Body of pancreas (tissue), 4 donors: Measurements from ENCODE around the gene FA2H. TPM values are rescaled to one million over a fixed set of nuclear protein-coding genes. Genes with fewer than 3 reads are reported as not detected.

Experiments used
- ATAC-seq: fragments of 150-250 bp; one replicate; pipeline ENCODE4 v1.9.1; 2016
- DNase-seq, 4 donors: peaks; one replicate each; pipeline ENCODE4 v3.0.0-alpha.2; 2019
- H3K27ac ChIP-seq, 4 donors: fragments of 200-600 bp; sonication (generic); 1 replicate in 3 of 4; 2 replicates in 1 of 4; pipeline versions ENCODE4 v1.5.1 to v1.6.1; 2016 to 2019; ENCODE audit warnings: mild to moderate bottlenecking in 1 of 4, mixed read lengths in 1 of 4, moderate library complexity in 1 of 4
- H3K27me3 ChIP-seq, 2 donors: fragments of 200-600 bp; sonication (generic); one replicate each; pipeline ENCODE4 v1.6.0; 2016; ENCODE audit warnings: mild to moderate bottlenecking in 1 of 2
- H3K36me3 ChIP-seq, 2 donors: fragments of 200-600 bp; sonication (generic); replicated peaks in 1 of 2; 2 replicates each; pipeline ENCODE4 v1.5.1; 2016; ENCODE audit warnings: low read depth in 2 of 2; ENCODE audit not compliant: insufficient read depth in 1 of 2
- H3K4me1 ChIP-seq: fragments of 200-600 bp; sonication (generic); one replicate; pipeline ENCODE4 v1.6.0; 2016
- H3K4me3 ChIP-seq, 2 donors: fragments of 200-600 bp; sonication (generic); 1 replicate in 1 of 2; 2 replicates in 1 of 2; pipeline ENCODE4 v1.5.1; 2016 to 2019
- H3K9me3 ChIP-seq, 3 donors: fragments of 200-600 bp; sonication (generic); 1 replicate in 2 of 3; 2 replicates in 1 of 3; pipeline ENCODE4 v1.5.1; 2016
- POLR2A ChIP-seq, 3 donors: fragments of 450-650 bp; IDR thresholded peaks; one replicate each; pipeline ENCODE4 v1.6.1; 2016; ENCODE audit warnings: antibody characterized with exemption in 3 of 3, mild to moderate bottlenecking in 2 of 3
- WGBS, 2 donors: methylation state at CpG; one replicate each; pipeline ENCODE4 v1.1.5; 2017; 5-methylcytosine and 5-hydroxymethylcytosine counted together
- intact Hi-C: fragments of 100-400 bp; cut with DNase I; formaldehyde crosslinking; loops from one replicate; pipeline ENCODE4 v1.15.1; 2023
- total RNA-seq, 2 donors: library from RNA; depleted of rRNA; stranded (reverse); fragments of >200 nt; gene quantifications; one replicate each; pipeline ENCODE4 v1.1.0, GENCODE V29; 2016
- TF ChIP-seq, protein P1 (sequence below), 7 experiments: fragments of 450-650 bp in 4 of 7; fragments of 200-600 bp in 3 of 7; sonication (generic) in 3 of 7; IDR thresholded peaks; one replicate each; pipeline ENCODE4 v1.5.1; 2016 to 2019; ENCODE audit warnings: antibody characterized with exemption in 7 of 7

The FA2H gene
- total RNA-seq, 2 donors from 2014 or later, result 3.3 to 5.4 TPM

DNA sequence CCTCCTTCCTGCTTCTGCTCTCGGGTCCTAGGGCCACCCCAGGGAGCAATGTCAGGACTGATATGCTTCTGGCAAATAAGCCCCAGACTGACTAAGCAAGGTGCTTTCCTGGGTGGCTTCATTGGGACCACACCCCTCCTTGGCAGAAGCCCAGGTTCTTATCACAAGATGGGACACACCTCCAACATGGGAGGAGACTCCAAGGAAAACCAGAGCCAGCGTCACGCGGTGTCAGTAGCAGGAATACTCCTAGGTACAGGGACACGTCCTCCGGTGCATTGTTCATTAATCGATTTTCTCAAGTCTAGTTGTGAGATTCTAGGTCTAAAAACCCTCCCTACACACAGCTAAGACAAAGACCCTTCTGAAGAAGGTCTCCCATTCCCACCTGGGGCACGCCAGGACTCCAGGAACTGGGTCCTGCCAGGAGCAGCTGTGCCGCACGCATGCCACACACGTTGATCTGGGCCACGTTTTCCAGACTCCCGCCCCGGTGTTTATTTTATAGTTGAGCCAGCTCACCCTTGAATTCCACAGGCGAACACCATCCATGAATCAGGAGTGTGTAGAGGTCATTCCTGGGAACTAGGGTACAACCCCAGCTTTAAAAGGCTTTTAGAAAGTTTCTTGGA, 30.8 kb downstream of the FA2H start:
- Histone ChIP-seq H3K27ac (peak overlapping the region; percentile 79 to 93 (median 92)), H3K4me3 (no peak overlapping the region)

DNA sequence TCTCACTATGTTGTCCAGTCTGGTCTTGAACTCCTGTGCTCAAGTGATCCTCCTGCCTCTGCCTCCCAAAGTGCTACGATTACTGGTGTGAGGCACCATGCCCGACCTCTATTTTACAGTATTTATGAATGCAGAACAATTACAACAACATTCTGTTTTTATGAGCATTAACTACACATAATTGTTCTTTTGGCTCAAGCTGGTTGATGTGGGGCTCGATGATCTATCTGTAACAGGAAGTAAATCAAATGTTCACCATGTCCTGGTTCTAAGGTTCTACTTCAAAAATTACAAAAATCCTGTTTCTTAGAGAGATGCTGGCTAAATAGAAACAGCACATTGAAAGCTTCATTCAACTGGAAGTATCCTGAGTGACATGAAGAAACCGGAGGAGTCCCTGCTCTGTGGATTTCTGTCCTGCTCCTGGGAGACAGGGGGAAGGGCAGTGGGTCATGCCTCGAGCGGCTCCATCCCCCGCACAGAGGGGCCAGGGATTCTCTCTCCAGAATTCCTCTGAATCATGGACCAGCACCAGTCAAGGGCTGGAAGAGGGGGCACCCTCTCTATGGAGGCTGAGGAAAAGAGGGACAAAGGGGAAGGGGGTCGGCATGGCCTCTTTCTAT, 31.5 kb downstream of the FA2H start:
- Histone ChIP-seq H3K4me1 (peaks cover 26% of the 10 kb centered on the region), H3K4me3 (no peak overlapping the region), H3K9me3 (no peaks in the 10 kb centered on the region), H3K36me3 (no peaks in the 10 kb centered on the region), H3K27me3 (no peaks in the 10 kb centered on the region), H3K27ac (peak overlapping the region; percentile 79 to 93 (median 92))
- DNase-seq (no peak), ATAC-seq (no peak)
- intact Hi-C loops, result no loop called here
- WGBS, 2 donors, result 36 to 38% methylated on average over 5 to 8 of the region's 8 CpGs
- no peak for TF ChIP-seq POLR2A (IDR thresholded peaks at IDR 0.05)
- TF ChIP-seq, protein P1, sequence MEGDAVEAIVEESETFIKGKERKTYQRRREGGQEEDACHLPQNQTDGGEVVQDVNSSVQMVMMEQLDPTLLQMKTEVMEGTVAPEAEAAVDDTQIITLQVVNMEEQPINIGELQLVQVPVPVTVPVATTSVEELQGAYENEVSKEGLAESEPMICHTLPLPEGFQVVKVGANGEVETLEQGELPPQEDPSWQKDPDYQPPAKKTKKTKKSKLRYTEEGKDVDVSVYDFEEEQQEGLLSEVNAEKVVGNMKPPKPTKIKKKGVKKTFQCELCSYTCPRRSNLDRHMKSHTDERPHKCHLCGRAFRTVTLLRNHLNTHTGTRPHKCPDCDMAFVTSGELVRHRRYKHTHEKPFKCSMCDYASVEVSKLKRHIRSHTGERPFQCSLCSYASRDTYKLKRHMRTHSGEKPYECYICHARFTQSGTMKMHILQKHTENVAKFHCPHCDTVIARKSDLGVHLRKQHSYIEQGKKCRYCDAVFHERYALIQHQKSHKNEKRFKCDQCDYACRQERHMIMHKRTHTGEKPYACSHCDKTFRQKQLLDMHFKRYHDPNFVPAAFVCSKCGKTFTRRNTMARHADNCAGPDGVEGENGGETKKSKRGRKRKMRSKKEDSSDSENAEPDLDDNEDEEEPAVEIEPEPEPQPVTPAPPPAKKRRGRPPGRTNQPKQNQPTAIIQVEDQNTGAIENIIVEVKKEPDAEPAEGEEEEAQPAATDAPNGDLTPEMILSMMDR (IDR thresholded peaks at IDR 0.05), result no peak

More for the DNA sequence above, 30.8 kb downstream of the FA2H start:
- ATAC-seq (peak; percentile 92), DNase-seq (peak; percentile 96 to 99 (median 98))
- Histone ChIP-seq H3K4me1 (peaks cover 26% of the 10 kb centered on the region), H3K36me3 (no peaks in the 10 kb centered on the region), H3K27me3 (no peaks in the 10 kb centered on the region), H3K9me3 (no peaks in the 10 kb centered on the region)
- TF ChIP-seq POLR2A (IDR thresholded peaks at IDR 0.05), result peak; percentile 69 to 87 (median 86)
- TF ChIP-seq, protein P1 (IDR thresholded peaks at IDR 0.05), result no peak
- intact Hi-C loops, result no loop called here
- 4 to 21% methylated on average over 14 to 15 of the region's 15 CpGs for WGBS, 2 donors

DNA sequence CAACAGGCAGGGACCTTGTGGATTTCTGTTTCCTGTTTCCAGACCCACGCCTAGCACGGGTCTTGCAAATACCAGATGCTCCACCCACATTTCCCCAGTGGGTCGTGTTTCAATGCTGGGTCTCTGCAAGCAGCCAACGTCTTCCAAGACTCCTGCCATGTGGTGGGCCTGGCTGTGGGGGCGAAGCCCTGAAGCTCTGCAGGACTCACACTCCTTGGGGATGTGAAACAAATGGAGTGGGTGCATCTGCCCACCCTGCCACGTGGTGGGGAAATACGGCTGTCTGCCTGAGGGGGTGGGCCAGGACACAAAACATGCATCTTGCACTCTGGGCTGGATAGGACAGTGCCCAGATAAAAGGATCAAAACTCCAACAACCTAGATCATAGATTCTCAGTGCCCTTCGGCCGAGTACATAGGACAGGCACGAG, 32.6 kb downstream of the FA2H start:
- Histone ChIP-seq H3K27ac (peak overlapping the region in 3 of 4 donors; percentile 18 to 91 (median 41)), H3K36me3 (no peaks in the 10 kb centered on the region), H3K27me3 (no peaks in the 10 kb centered on the region), H3K9me3 (no peaks in the 10 kb centered on the region), H3K4me3 (no peak overlapping the region), H3K4me1 (peaks cover 26% of the 10 kb centered on the region)
- WGBS, 2 donors, result 53 to 63% methylated on average over 10 of the region's 10 CpGs
- DNase-seq (peak in 1 of 4 donors; percentile 19), ATAC-seq (no peak)
- TF ChIP-seq, protein P1 (IDR thresholded peaks at IDR 0.05), result no peak
- TF ChIP-seq POLR2A (IDR thresholded peaks at IDR 0.05), result no peak
- intact Hi-C loops, result no loop called here

DNA sequence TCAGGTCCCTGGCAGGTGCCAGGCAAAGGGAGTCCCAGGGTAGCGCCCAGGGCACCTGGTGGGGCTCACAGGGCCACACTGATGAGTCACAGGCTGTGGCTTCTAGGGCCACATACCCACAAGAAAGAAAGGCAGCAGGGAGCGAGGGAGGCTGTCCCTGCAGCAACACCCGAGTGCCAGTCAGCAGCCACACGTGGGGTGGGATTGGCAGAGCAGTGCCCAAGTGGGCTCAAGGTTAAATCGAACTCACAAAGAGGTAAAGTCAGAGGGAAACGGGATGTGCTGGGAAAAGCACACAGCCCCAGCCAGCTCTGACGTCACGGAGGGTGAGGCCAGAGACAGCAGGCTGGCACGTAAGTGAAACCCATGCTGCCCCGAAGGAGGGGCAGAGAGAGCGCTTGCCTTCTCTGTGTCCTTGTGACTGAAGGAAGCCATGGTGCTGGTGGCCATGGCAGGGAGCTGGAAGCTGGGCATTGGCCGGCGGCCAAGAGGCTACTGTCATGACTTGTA, 33.8 kb downstream of the FA2H start:
- no peaks in the 10 kb centered on the region for H3K9me3 ChIP-seq
- intact Hi-C loops, result no loop called here
- TF ChIP-seq POLR2A (IDR thresholded peaks at IDR 0.05), result no peak
- TF ChIP-seq, protein P1 (IDR thresholded peaks at IDR 0.05), result no peak
- peak; percentile 87 to 96 (median 92) for DNase-seq
- no peaks in the 10 kb centered on the region for H3K27me3 ChIP-seq
- peak overlapping the region; percentile 57 to 83 (median 78) for H3K27ac ChIP-seq
- WGBS, 2 donors, result 25 to 29% methylated on average over 13 of the region's 13 CpGs
- peak; percentile 75 for ATAC-seq
- peaks cover 26% of the 10 kb centered on the region for H3K4me1 ChIP-seq
- H3K36me3 ChIP-seq, result no peaks in the 10 kb centered on the region
- H3K4me3 ChIP-seq, result no peak overlapping the region
